ENCODE measurements around the gene STAMBPL1.

Gene STAMBPL1

GRCh38 chr10:88832376-88832775 lies 47.7 kb upstream of the STAMBPL1 start:
- Histone ChIP-seq H3K9me2 (replicated peaks; ENCODE audit: control insufficient read depth, low read length) (no peaks in the 10 kb centered on the region), H3K4me3 (ENCODE audit: low read length) (no peak overlapping the region), H3K27me3 (ENCODE audit: control insufficient read depth, low read length) (peaks cover 17% of the 10 kb centered on the region), H3K9me3 (ENCODE audit: control insufficient read depth, insufficient read depth, low read length) (no peaks in the 10 kb centered on the region), H3K36me3 (ENCODE audit: control insufficient read depth, low read length) (no peaks in the 10 kb centered on the region), H3K4me2 (ENCODE audit: low read length) (no peak overlapping the region), H4K20me1 (ENCODE audit: control insufficient read depth, insufficient read depth, low read depth, low read length) (no peaks in the 10 kb centered on the region), H3K79me2 (ENCODE audit: control insufficient read depth, low read length) (no peaks in the 10 kb centered on the region), H3F3A (ENCODE audit: control insufficient read depth, insufficient read depth) (no peaks in the 10 kb centered on the region), H3K27ac (ENCODE audit: low read depth, low read length) (no peak overlapping the region), H3K4me1 (ENCODE audit: control insufficient read depth, low read length) (peaks cover 10% of the 10 kb centered on the region; the same call in 1 of the 2 replicates)
- no peak for TF ChIP-seq EZH2phosphoT487 (IDR thresholded peaks at IDR 0.05; ENCODE audit: borderline replicate concordance, low read length)
- TF ChIP-seq CTCF (IDR thresholded peaks at IDR 0.05; ENCODE audit: low read depth, low read length, poor library complexity, severe bottlenecking), result no peak

DNA sequence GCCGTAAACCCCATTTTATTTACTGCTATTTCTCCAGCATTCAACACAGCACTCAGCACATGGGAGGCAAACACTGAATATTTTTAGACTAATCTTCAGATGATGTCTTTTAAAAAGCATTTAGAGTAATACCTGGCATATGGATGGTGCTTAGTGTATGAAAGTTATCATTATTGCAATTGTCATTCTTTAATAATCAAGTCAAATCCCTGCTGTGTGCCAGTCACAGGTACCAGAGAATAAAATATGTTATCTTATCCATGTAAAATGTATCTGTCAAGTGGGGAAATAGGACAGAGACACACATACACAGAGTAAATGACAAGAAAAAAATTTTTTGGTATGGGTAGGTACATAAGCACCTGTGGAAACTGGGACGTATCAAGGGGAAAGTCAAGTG lies 46.9 kb upstream of the STAMBPL1 start:
- Histone ChIP-seq H3K27ac (ENCODE audit: low read depth, low read length) (no peak overlapping the region), H4K20me1 (ENCODE audit: control insufficient read depth, insufficient read depth, low read depth, low read length) (no peaks in the 10 kb centered on the region), H3K36me3 (ENCODE audit: control insufficient read depth, low read length) (no peaks in the 10 kb centered on the region), H3K4me3 (ENCODE audit: low read length) (no peak overlapping the region), H3K9me2 (replicated peaks; ENCODE audit: control insufficient read depth, low read length) (no peaks in the 10 kb centered on the region), H3K4me2 (ENCODE audit: low read length) (no peak overlapping the region), H3K27me3 (ENCODE audit: control insufficient read depth, low read length) (peaks cover 17% of the 10 kb centered on the region), H3F3A (ENCODE audit: control insufficient read depth, insufficient read depth) (no peaks in the 10 kb centered on the region), H3K9me3 (ENCODE audit: control insufficient read depth, insufficient read depth, low read length) (no peaks in the 10 kb centered on the region), H3K4me1 (ENCODE audit: control insufficient read depth, low read length) (peaks cover 10% of the 10 kb centered on the region; the same call in 1 of the 2 replicates), H3K79me2 (ENCODE audit: control insufficient read depth, low read length) (no peaks in the 10 kb centered on the region)
- no peak for TF ChIP-seq CTCF (IDR thresholded peaks at IDR 0.05; ENCODE audit: low read depth, low read length, poor library complexity, severe bottlenecking)
- TF ChIP-seq EZH2phosphoT487 (IDR thresholded peaks at IDR 0.05; ENCODE audit: borderline replicate concordance, low read length), result no peak

- H3K27ac ChIP-seq (ENCODE audit: low read depth, low read length), result no peak overlapping the region
- TF ChIP-seq CTCF (IDR thresholded peaks at IDR 0.05; ENCODE audit: low read depth, low read length, poor library complexity, severe bottlenecking) (no peak), EZH2phosphoT487 (IDR thresholded peaks at IDR 0.05; ENCODE audit: borderline replicate concordance, low read length) (no peak)
- no peaks in the 10 kb centered on the region for H3F3A ChIP-seq (ENCODE audit: control insufficient read depth, insufficient read depth)
- H3K4me3 ChIP-seq (ENCODE audit: low read length), result no peak overlapping the region
- no peaks in the 10 kb centered on the region for H3K9me3 ChIP-seq (ENCODE audit: control insufficient read depth, insufficient read depth, low read length)
- H3K36me3 ChIP-seq (ENCODE audit: control insufficient read depth, low read length), result no peaks in the 10 kb centered on the region
- no peaks in the 10 kb centered on the region for H4K20me1 ChIP-seq (ENCODE audit: control insufficient read depth, insufficient read depth, low read depth, low read length)
- H3K9me2 ChIP-seq (replicated peaks; ENCODE audit: control insufficient read depth, low read length), result no peaks in the 10 kb centered on the region
- H3K79me2 ChIP-seq (ENCODE audit: control insufficient read depth, low read length), result no peaks in the 10 kb centered on the region
- no peak overlapping the region for H3K4me2 ChIP-seq (ENCODE audit: low read length)
- H3K4me1 ChIP-seq (ENCODE audit: control insufficient read depth, low read length), result peaks cover 10% of the 10 kb centered on the region; the same call in 1 of the 2 replicates
- H3K27me3 ChIP-seq (ENCODE audit: control insufficient read depth, low read length), result peaks cover 17% of the 10 kb centered on the region
These were observed 46.3 kb upstream of the STAMBPL1 start for GRCh38 chr10:88833723-88834122.
